Gastroesophageal sphincter (tissue), 4 donors: ENCODE results near the gene ATP2A3. TPM values are rescaled to one million over a fixed set of nuclear protein-coding genes. Genes with fewer than 3 reads are reported as not detected.
A peak's percentile ranks its signal among the peaks of the same experiment; 100 is the strongest.

Experiments used
- ATAC-seq: fragments of 150-250 bp; one replicate; pipeline ENCODE4 v1.9.1; 2016; ENCODE audit warnings: mild to moderate bottlenecking, moderate library complexity
- H3K27ac ChIP-seq, 4 donors: fragments of 200-600 bp; sonication (generic) in 3 of 4; 1 replicate in 3 of 4; 2 replicates in 1 of 4; pipeline ENCODE4 v1.5.1; 2016 to 2019
- H3K27me3 ChIP-seq: fragments of 200-600 bp; sonication (generic); one replicate; pipeline ENCODE4 v1.5.1; 2019
- H3K36me3 ChIP-seq, 2 donors: fragments of 200-600 bp; sonication (generic); one replicate each; pipeline ENCODE4 v1.5.1; 2019; ENCODE audit warnings: control low read depth in 1 of 2
- H3K4me1 ChIP-seq, 3 donors: fragments of 200-600 bp; sonication (generic); 1 replicate in 2 of 3; 2 replicates in 1 of 3; pipeline ENCODE4 v1.5.1; 2016 to 2019; ENCODE audit warnings: control low read depth in 2 of 3
- H3K4me3 ChIP-seq, 2 donors: fragments of 200-600 bp; sonication (generic); one replicate each; pipeline ENCODE4 v1.5.1; 2019; ENCODE audit warnings: mild to moderate bottlenecking in 1 of 2, moderate library complexity in 1 of 2
- H3K9me3 ChIP-seq, 3 donors: fragments of 200-600 bp; sonication (generic); one replicate each; pipeline ENCODE4 v1.5.1; 2017 to 2019; ENCODE audit warnings: control low read depth in 2 of 3
- EP300 ChIP-seq: sonication (generic); formaldehyde crosslinking; IDR thresholded peaks from one replicate; pipeline ENCODE4 v1.6.1; 2017; ENCODE audit warnings: antibody characterized with exemption, mild to moderate bottlenecking
- POLR2A ChIP-seq, 2 donors: fragments of 450-650 bp; IDR thresholded peaks; one replicate each; pipeline ENCODE4 v1.6.1; 2017; ENCODE audit warnings: antibody characterized with exemption in 2 of 2, mild to moderate bottlenecking in 2 of 2, moderate library complexity in 1 of 2
- POLR2AphosphoS5 ChIP-seq: sonication (generic); formaldehyde crosslinking; IDR thresholded peaks from one replicate; pipeline ENCODE4 v1.6.1; 2017; ENCODE audit warnings: antibody characterized with exemption
- WGBS, 2 donors: methylation state at CpG; one replicate each; pipeline ENCODE4 v1.1.5; 2018; ENCODE audit warnings: low coverage in 1 of 2; 5-methylcytosine and 5-hydroxymethylcytosine counted together
- total RNA-seq, 4 donors: library from RNA; depleted of rRNA; stranded (reverse); fragments of >200 nt; gene quantifications; one replicate each; pipeline ENCODE4 v1.1.0, GENCODE V29; 2016
- TF ChIP-seq, protein P1 (sequence below), 4 experiments: fragments of 200-600 bp in 2 of 4; fragments of 450-650 bp in 2 of 4; sonication (generic) in 1 of 4; IDR thresholded peaks; one replicate each; pipeline ENCODE4 v1.5.1; 2017 to 2019; ENCODE audit warnings: antibody characterized with exemption in 4 of 4, mild to moderate bottlenecking in 2 of 4, moderate library complexity in 2 of 4

Gene ATP2A3
- total RNA-seq, 4 donors from 2014 or later: 5.9 to 35.9 (median 18.1) TPM

DNA sequence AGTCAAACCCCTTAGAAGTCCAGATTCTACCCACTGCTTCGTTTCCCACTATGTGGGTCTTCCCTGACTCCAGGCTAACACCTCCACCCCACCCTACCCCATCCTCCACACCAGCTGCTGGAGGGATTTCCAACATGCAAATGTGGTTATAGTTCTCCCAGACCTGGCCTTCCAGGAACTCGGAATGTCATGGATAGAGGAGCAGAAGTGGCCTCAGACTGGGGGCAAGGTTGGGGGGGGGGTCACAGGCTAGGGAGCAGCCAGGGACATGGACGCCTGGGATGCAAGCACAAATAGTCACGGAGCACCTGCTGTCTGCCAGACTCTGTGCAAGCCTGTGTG is 73.4 kb downstream of the ATP2A3 start:
- H3K4me1 ChIP-seq: peaks cover 0 to 96% (median 48%) of the 10 kb centered on the region in 3 donors
- TF ChIP-seq POLR2AphosphoS5: no peak
- no peak for TF ChIP-seq EP300
- TF ChIP-seq POLR2A (IDR thresholded peaks at IDR 0.05): no peak
- TF ChIP-seq, protein P1, sequence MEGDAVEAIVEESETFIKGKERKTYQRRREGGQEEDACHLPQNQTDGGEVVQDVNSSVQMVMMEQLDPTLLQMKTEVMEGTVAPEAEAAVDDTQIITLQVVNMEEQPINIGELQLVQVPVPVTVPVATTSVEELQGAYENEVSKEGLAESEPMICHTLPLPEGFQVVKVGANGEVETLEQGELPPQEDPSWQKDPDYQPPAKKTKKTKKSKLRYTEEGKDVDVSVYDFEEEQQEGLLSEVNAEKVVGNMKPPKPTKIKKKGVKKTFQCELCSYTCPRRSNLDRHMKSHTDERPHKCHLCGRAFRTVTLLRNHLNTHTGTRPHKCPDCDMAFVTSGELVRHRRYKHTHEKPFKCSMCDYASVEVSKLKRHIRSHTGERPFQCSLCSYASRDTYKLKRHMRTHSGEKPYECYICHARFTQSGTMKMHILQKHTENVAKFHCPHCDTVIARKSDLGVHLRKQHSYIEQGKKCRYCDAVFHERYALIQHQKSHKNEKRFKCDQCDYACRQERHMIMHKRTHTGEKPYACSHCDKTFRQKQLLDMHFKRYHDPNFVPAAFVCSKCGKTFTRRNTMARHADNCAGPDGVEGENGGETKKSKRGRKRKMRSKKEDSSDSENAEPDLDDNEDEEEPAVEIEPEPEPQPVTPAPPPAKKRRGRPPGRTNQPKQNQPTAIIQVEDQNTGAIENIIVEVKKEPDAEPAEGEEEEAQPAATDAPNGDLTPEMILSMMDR (IDR thresholded peaks at IDR 0.05): no peak
- no peaks in the 10 kb centered on the region for H3K36me3 ChIP-seq
- 40 to 56% methylated on average over 1 of the region's 4 CpGs for whole genome bisulfite sequencing, 2 donors
- peak overlapping the region in 3 of 4 donors; percentile 82 to 91 (median 90) for H3K27ac ChIP-seq
- H3K9me3 ChIP-seq: no peaks in the 10 kb centered on the region
- H3K27me3 ChIP-seq: no peaks in the 10 kb centered on the region
- H3K4me3 ChIP-seq: no peak overlapping the region
- no peak for ATAC-seq

- TF ChIP-seq POLR2AphosphoS5 (peak; percentile 59), POLR2A (IDR thresholded peaks at IDR 0.05) (no peak), EP300 (no peak)
- TF ChIP-seq, protein P1 (IDR thresholded peaks at IDR 0.05): no peak
- ATAC-seq: peak; percentile 25
- Histone ChIP-seq H3K27me3 (no peaks in the 10 kb centered on the region), H3K4me1 (peaks cover 0 to 97% (median 50%) of the 10 kb centered on the region in 3 donors), H3K27ac (peak overlapping the region in 3 of 4 donors; percentile 82 to 91 (median 90)), H3K36me3 (peaks cover 0 to 3% of the 10 kb centered on the region in 2 donors), H3K4me3 (peak overlapping the region in 1 of 2 donors; percentile 2), H3K9me3 (no peaks in the 10 kb centered on the region)
- whole genome bisulfite sequencing, 2 donors: 44 to 50% methylated on average over 9 to 11 of the region's 22 CpGs
These were observed 74.0 kb downstream of the ATP2A3 start for GRCh38 chr17:3890082-3890877.

- peak overlapping the region; percentile 0 to 91 (median 86) for H3K27ac ChIP-seq
- peaks cover 0 to 92% (median 50%) of the 10 kb centered on the region in 3 donors for H3K4me1 ChIP-seq
- TF ChIP-seq POLR2AphosphoS5: no peak
- TF ChIP-seq, protein P1 (IDR thresholded peaks at IDR 0.05): no peak
- TF ChIP-seq EP300: no peak
- TF ChIP-seq POLR2A (IDR thresholded peaks at IDR 0.05): no peak
- no peaks in the 10 kb centered on the region for H3K9me3 ChIP-seq
- 68% methylated on average over 4 of the region's 17 CpGs; no CpG with 5 or more reads in 1 of the 2 donors for WGBS, 2 donors
- no peak overlapping the region for H3K4me3 ChIP-seq
- ATAC-seq: no peak
- H3K36me3 ChIP-seq: peaks cover 0 to 12% of the 10 kb centered on the region in 2 donors
- H3K27me3 ChIP-seq: no peaks in the 10 kb centered on the region
These were observed 74.8 kb downstream of the ATP2A3 start for GRCh38 chr17:3889325-3890012.

DNA sequence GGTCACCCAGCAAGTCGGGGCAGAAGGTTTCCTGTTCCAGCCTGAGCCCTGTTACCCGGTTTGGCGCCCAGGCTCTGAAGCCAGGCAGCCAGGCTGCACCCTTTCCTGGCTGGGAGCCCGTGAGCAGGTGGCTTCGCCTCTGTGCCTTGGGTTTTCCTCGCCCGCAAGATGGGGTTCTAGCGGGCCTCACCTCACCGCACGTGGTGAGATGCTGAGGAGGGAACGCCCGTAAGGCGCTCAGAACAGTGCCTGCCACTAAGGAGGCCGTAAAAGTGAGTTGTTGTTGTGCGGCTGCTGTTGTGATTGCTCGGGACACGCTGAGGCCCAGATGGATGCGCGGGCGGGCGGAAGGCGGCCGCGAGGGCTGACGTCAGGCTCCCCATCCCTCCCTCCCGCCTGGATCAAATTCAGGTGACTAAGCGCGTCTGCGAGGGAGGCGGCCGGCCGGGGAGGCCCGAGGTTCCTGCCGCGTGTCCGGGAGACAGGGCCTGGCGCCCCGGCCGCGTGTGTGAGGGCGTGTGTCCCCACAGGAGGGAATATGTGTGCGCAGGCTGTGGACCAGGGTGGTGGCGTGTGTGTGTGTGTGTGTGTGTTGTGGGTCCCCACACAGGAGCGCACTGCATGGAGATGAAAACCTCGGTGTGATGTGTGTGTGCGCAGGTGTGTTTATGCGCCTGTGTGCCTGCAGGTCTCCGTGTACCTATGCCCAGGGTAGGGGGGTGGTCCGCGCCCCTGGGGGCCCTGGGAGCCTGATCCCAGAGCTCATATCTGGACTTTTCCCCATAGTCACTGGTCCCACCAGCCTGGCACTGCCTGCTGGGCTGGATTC is 75.7 kb downstream of the ATP2A3 start:
- no peak overlapping the region for H3K4me3 ChIP-seq
- H3K4me1 ChIP-seq: peaks cover 0 to 83% (median 45%) of the 10 kb centered on the region in 3 donors
- H3K9me3 ChIP-seq: no peaks in the 10 kb centered on the region
- H3K27me3 ChIP-seq: no peaks in the 10 kb centered on the region
- H3K27ac ChIP-seq: peak overlapping the region; percentile 45 to 91 (median 86)
- H3K36me3 ChIP-seq: peaks cover 0 to 21% of the 10 kb centered on the region in 2 donors
- peak; percentile 60 for ATAC-seq
- WGBS, 2 donors: 62% methylated on average over 6 of the region's 50 CpGs; no CpG with 5 or more reads in 1 of the 2 donors
- peak; percentile 70 for TF ChIP-seq POLR2AphosphoS5
- TF ChIP-seq, protein P1 (IDR thresholded peaks at IDR 0.05): no peak
- peak in 1 of 2 donors; percentile 28 for TF ChIP-seq POLR2A (IDR thresholded peaks at IDR 0.05)
- TF ChIP-seq EP300: no peak
